Posterior cingulate gyrus (tissue), 11 donors: ENCODE data around the gene TRIM29.
A peak's percentile ranks its signal among the peaks of the same experiment; 100 is the strongest.

Experiments used
- DNase-seq, 10 donors: peaks; one replicate each; pipeline versions ENCODE4 v3.0.0 to v3.0.0-alpha.2; 2020 to 2021; ENCODE audit warnings: mixed read lengths in 3 of 10
- intact Hi-C: fragments of 100-400 bp; cut with DNase I; formaldehyde crosslinking; loops from one replicate; pipeline ENCODE4 v1.15.1; 2023

The TRIM29 gene

DNA sequence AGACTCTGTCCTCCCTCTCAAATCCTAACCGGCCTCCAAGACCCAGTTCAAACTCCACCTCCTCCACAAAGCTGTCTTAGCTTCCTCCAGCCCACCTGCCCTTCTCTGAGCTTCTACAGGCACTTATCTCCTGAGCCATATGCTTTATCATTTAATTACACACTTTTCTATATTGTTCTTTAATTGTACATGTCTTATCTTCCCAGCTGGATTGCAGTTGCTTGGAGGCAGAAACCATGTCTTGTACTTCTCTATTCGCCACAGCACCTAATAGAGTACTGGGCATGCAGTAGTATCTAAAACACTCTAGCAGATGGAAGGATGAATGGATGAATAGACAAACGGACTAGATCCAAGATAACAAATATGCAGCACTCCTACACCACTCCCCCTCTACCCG lies 11.3 kb downstream of the TRIM29 start:
- no peak for DNase-seq
- intact Hi-C loops: no loop called here

DNA sequence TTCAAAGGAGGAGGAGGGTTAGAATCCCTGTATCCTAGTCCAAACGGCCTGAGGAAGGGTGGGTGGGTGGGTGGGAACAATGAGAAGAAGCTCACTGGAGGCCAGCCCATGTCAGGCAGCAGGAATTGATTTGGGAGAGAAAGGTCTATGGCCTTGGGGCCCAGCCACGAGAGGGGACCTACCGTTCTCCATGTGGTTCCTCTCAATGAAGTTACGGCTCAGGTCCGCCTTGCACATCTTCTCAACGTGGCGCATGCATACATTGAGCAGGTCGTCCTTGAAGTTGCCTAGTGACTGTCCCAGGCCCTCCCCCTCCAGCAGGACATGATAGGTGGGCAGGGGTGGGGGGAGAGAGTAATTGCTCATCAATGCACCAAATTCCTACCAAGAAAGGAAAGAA lies 12.4 kb downstream of the TRIM29 start:
- peak in 3 of 10 donors; percentile 16 to 33 (median 20) for DNase-seq

DNA sequence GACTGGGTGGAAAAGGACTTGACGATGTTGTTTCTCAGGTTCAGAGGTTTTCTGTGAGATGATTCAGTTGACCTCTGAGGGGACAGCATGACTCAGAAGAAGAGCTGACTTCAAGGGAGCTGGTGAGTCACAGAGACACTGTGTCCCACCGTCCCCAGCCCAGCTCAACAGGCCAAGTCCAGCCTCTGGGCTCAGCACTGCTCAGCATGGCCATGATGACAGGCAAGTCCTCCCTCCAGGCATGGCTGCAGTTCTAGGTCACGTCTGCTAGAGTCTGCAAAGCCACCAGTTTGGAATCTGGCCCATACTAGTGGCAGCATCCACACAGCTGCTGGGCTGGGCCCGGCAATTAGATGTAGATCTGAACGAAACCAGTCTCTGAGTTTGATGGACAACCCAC lies 12.9 kb downstream of the TRIM29 start:
- intact Hi-C loops: no loop called here
- DNase-seq: peak in 6 of 10 donors; percentile 18 to 85 (median 48)

More for the DNA sequence above, 12.4 kb downstream of the TRIM29 start:
- intact Hi-C loops: no loop called here

DNA sequence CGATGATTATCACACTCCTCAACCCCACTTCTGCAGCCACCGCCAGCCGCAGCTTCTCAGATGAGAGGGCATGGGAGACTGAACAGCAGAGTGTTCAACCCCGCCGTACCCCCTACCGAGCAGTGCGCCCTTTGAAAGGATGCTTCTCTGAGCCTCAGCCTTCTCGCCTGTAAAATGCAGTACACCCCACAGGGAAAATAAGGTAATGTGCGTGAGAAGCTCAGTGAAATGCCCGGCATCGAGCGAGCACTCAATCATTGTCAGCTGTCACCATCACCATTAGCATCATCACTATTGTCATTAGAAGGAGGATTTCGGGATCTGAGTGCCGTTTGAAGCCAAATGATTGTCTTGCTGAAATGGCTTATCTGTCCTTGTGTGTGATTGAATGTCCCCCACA lies 13.6 kb downstream of the TRIM29 start:
- intact Hi-C loops: no loop called here
- DNase-seq: peak in 1 of 10 donors; percentile 37

DNA sequence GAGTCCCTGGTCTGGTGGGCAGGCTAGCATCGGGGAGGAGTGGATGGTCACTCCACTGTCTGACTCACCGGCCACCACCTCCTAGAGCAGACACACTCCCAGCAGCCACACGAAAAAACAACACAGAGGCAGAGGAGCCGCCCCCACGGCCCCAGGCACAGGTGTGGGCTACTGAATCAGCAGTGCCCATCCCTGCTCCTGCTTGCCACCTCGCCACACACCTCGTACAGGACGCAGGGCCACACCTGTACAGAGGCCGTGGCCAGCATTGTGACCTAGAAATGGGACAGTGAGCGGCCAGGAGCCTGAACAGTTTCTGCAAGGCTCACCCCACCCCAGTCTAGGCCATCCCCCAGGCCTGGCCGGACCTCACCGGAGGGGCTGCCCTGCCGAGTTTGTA lies 14.0 kb downstream of the TRIM29 start:
- intact Hi-C loops: no loop called here

DNA sequence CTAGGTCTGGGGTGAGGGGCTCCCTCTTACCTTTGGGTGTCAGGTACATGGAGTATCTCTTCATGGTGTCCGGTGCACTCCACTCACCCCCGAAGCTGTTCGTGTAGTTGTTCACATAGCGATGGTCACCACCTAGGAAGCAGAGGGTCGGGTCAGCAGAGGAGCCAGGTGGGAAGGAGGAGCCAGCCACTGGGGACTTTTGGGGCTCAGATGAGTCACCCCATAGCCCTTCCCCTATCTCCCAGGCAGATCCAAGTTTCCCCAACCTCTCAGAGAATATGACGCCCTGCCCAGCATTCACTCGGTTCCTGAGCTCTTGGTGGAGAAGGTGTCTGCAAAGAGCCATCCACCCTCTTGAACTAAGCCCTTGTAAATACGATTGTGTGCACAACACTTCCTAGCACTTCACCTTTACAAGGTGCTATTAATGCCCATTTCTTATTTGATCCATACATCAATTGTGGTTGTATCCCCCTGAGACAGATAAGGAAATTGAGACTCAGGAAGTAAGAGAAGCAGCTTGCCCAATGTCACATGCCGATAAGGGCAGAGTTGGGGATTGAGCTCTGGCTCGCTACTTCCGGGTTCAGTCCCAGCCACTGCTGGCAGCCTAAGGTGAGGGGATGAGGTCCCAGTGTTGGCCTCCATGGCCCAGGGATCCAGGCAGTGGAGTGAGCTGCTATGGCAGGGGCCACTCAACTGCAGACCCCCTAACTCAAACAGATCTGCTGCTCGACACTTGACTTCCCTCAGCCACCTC lies 14.8 kb downstream of the TRIM29 start:
- intact Hi-C loops: no loop called here

More for the DNA sequence above, 14.0 kb downstream of the TRIM29 start:
- peak in 3 of 10 donors; percentile 28 to 76 (median 72) for DNase-seq

DNA sequence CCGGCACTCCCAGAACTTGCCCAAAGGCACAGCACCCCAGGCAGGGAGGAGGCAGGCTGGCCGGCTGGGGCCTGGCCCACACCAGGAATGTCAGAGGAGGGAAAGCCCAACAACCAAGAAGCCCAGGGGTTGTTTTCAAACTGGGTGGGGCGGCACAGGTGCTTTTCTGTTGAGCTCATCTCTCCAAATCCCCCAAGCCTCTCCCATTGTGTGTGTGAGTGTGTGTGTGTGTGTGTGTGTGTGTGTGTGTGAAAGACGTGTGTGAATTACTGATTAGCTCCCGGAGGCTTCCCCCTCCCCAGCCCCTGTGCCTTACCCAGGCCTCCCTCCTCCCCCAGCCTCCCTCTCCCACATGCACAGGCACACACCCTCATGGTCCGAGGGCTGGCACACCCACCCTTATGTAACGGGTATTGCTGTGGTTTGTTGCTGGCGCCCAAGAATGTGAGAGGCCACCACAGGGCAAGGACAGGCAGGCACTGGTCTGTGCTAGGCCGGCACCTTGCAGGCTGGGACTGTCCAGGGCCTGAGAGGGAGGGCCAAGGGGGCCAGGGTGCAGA lies 15.9 kb downstream of the TRIM29 start:
- intact Hi-C loops: no loop called here
- DNase-seq: peak in 2 of 10 donors; percentile 59 to 67

More for the DNA sequence above, 14.8 kb downstream of the TRIM29 start:
- DNase-seq: peak in 3 of 10 donors; percentile 23 to 67 (median 54)

DNA sequence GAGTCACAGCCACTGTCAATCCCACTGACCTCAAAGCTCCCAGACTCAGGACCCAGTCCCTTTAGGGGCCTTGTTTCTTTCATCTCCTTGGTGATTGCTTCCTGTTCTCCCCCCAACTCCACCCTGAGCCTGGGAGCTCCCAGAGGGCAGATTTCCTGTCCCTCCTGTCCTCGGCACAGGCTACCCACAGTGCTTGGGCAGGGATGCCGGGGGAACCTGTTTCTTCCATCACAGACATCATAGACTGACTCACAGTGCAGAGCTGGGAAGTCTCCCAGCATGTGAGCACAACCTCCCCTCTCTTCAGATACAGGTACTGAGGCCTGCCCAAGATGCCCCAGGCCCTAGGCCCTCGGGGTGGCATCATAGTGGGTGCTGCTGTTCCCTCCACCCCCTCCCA lies 16.6 kb downstream of the TRIM29 start:
- DNase-seq: peak in 3 of 10 donors; percentile 32 to 48 (median 47)
- intact Hi-C loops: no loop called here

DNA sequence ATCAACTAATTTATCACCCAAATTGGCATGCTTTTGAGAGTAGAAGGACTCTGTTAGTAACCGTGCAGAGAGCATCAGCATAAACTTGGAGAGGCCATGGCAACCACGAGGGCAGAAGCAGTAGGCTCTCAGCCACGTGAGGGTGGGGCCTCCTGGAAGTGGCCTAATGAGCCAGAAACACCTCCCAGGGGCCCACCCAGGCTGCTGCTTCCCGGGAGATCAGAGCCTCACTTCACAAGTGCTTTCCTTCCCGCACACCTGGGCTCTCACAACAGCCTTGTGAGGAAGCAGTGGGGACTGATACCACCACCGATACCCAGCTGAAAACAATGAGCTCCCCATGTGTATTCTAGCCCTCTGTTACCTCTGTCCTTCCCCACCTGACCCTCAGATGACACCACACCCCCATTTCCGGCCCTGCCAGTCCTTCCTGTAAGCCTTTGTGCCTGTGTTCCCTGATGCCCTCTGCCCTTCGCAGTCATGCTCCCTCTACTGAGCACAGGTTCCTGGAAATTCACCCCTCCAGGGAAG lies 17.0 kb downstream of the TRIM29 start:
- DNase-seq: peak in 2 of 10 donors; percentile 35 to 52
- intact Hi-C loops: no loop called here

DNA sequence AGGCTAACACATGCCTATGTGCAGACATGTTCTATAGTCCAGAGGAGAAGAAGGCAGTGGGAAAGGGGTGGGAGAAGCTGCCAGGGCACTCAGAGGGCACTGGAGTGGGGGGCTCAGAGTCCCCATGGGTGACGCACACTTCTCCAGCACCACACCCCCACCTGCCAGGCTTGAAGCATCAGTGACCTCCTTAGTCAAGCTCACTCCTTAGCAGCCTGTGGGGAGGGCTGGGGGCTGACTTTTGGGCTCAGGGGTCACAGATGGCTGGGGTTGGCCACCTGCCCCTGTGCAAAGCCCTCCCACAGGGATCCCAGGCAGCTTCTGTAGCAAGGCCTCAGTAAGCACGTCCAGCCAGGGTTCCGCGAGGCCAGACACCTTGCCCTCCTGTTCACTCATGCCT lies 18.8 kb downstream of the TRIM29 start:
- DNase-seq: peak in 1 of 10 donors; percentile 68
- intact Hi-C loops: no loop called here

DNA sequence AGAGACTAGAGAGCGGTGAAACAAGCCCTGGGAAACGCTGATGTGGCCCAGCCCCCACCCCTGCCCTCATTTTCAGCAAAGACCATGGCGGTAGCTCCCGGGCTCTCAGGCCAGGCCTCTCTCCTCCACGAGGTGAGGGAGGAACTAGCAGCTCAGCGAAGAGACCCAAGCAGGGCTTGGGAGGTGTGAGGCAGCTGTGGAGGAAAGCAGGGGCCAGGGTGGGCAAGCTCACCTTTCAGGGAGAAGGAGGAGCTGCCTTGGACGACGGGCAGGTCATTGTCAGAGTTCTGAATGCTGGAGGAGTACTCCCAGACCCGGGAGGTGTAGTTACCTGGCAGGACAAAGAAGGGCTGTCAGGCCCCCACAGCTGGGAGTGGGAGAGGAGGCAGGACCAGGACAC lies 19.9 kb downstream of the TRIM29 start:
- intact Hi-C loops: no loop called here
- DNase-seq: peak in 1 of 10 donors; percentile 47

DNA sequence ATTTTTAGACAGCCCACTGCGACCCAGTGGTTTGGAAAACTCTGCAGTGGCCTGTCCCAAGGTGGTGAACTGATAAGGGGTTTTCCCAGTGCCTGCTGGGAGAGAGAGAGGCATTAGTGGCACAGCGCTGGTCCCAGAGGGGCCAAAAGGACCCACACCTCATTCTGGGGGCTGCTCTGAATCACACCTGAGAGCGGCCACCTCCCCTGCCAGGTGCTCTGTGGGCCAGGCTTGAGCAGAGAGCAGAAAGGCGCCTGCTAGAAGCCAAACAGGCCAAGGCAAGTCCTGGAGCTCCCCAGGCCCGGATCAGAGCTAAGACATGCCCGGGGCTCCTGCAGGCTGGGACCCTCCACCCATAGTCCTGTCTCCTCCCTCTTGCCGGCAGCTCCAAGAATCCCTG lies 20.9 kb downstream of the TRIM29 start:
- intact Hi-C loops: no loop called here
- peak in 1 of 10 donors; percentile 53 for DNase-seq

DNA sequence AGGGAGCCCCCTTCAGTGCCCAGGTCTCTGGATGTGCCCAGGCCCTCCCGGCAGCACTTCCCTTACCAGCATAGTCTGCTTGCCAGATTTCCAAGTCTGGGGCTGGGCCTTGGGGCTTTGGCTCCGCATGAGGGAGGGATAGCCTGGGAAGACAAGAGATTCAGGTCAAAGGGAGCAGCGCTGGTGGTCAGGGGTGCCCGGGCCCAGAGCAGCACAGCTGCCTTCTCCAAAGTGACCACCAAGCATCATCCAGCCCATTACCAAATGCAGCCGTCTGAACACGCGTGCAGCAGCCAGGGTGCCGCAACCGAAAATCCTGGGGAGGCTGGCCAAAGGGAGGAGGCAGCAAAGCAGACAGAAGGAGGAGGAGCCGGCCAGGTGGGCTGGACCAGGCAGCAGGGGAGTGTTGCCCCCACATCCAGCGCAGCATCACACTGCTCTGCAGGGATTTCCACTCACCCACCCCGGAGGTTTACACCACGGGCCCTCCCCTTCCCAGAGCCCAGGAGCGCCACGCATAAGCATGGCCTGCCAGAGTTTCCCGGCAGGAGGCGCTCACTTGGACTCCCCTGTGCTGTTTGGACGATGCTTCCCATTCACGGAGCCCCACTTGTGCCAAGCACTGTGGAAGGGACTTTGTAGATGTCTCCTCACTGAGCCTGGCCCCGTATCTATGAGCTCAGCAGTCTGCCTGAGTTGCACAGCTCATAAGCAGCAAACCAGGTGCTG lies 22.5 kb downstream of the TRIM29 start:
- intact Hi-C loops: no loop called here
- peak in 2 of 10 donors; percentile 63 to 76 for DNase-seq

DNA sequence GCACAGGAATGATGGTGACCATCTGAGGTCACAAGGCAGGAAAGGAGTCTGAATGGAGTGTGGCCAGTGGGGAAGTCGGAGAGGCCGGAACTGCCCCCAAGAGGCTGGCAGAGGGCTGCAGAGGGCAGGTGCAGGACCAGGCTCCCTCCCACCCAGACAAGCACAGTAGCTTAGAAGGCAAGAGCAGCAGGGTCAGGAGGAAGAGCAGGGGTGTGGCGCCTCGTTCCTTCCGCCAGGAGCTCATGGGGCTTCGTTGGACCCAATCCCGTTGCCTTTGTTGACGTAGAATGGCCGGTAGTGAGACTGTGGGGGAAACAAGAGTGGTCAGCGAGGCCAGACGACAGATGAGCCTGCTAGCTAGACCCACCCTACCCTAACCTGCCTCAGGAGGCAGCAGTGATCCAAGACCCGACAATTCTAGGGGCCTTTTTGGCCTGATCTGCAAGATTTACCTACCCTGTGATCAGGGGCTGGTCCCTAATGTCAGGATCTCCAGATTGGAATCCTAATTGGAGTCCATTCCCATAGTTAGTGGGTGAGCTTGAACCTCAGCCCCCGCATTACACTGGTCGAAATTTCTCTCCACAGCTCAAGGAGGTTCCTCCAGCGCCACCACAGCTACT lies 25.6 kb downstream of the TRIM29 start:
- peak in 1 of 10 donors; percentile 55 for DNase-seq
- intact Hi-C loops: no loop called here

DNA sequence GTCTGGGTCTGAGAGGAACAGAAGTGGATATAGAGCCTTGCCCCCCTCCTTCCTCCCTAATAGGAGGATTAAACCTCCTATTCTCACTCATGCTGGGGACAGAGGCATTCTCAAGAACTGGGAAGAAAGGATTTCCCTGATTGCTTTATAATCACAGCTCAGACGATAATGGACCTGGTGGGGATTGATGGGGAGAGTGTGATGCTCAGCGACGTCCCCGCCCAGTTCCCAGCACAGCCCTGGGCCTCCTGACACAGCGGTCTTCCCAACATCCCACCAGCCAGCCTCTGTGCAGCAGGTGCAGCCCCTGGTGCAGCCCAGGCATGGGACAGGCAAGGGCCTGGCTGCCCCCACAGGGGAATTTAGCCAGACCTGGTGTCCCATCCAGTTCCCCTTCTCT lies 28.4 kb downstream of the TRIM29 start:
- DNase-seq: no peak
- intact Hi-C loops: loop anchor here (2.0 kb wide), 3 partner anchors 97 to 629 kb away; no protein-coding TSS in a partner anchor

DNA sequence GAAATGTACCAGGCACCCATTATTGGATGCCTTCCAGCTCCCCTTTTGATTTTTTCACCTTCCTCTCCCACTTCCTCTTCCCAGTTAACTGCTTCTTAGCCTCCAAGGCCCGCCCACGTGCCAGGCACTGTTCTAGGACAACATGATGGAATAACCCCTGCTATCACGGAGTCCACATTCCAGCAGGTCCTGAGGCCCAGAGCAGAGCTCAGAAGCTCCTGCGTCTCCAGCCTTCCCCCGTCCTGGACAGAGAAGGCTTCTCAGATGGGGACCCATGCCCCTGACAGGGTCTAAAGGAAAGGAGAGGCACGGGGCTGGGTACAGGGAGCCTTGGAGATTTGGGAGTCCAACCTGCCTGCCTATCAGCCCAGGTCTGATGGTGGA lies 29.1 kb downstream of the TRIM29 start:
- intact Hi-C loops: loop anchor here (1.0 to 2.0 kb wide), 4 partner anchors 96 to 628 kb away; no protein-coding TSS in a partner anchor
- peak in 1 of 10 donors; percentile 18 for DNase-seq

DNA sequence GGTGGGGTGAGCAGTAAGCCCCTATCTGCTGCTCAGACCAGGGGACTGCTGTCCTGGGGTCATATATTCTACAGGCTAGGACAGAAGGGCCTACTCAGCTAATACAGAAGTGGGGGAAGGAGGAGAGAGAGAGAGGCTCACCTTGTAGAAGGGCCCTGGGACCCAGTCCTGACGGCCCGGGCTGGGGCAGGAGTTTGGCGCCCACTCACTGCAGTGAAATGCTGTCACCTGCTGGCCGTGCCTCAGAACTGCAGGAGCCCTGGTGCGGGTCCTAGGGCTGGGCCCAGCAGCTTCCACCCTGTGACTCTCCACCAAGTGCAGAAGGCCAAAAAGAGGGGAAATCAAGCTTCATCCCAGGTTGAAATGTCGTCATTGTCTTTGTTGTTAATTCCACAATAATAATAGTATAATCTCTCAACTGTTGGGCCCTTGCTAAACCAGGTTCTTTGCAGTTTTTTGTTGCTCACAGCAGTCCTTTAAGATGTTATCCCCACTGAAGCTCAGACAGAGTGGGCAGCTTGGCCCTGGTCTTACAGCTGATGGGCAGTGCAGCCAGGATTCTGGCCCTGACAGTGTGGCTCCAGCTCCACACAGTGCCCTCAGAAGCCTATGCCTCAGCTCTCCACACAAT lies 29.6 kb downstream of the TRIM29 start:
- DNase-seq: peak; percentile 71 to 97 (median 88)
- intact Hi-C loops: loop anchor here (1.0 to 2.0 kb wide), 4 partner anchors 95 to 627 kb away; no protein-coding TSS in a partner anchor

DNA sequence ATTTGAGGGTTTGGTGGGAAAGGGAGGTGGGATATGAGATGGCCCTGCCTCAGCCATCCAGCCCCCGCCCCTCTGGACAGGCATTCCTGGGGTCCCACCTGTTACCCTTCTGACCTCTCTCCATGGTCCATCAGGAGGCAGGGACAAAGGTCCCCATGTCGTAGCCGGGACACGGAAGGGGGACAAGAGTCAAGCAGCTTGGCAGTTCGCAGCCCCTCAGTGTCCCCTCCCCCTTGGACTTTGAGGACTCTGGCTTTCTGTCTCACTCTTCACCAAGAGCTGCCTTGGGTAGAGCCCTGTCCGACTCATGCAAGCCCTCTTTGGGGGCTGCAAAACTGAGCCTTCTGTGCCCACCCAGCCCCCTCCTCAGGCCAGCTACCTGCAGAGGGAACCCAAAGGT lies 30.2 kb downstream of the TRIM29 start:
- intact Hi-C loops: loop anchor here (1.0 to 2.0 kb wide), 4 partner anchors 95 to 627 kb away; no protein-coding TSS in a partner anchor
- DNase-seq: peak in 2 of 10 donors; percentile 31 to 38

DNA sequence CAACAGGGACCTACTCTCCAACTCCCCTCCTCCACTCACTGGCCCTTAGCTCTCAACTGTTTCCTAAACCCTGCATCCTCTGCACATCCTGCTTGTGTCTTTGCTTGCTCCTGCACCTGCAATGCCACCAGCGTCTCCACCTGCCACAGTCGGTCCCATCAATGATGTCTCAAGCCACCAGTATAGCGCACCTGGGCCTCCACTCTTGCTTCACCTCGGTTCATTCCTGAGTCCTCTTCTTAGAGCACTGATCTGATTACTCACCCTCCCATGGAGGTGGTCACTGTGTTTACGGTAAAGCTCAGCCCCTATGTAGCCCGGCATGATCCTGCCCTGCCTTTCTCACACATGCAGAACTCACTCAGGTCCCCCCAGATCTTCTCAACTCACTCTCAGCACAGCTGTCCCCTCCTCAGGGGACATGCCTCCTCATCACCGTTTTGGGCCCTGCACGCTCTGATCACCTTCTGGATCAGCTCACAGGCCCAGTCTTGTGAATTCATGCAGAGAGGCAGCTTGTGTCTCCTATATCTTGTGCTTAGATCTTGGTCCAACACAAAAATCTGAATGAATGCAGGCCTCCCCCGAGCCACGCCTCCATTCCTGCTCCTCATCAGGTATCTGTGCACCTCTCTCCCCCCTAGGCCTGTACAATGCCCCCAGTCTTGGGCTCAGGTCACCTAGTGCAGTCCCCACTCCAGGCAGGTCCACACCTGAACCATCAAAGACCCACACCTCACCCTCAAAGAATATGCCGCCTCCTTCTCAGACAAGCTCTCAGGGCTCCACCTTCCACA lies 31.4 kb downstream of the TRIM29 start:
- intact Hi-C loops: no loop called here

More for the DNA sequence above, 31.4 kb downstream of the TRIM29 start:
- DNase-seq: peak in 2 of 10 donors; percentile 39 to 62
